Sciatic nerve (tissue), 2 donors: ENCODE measurements around the gene MUS81. TPM values are rescaled to one million over a fixed set of nuclear protein-coding genes. Genes with fewer than 3 reads are reported as not detected.
"Not testable (repeated sequence)": the region's sequence is repeated elsewhere in the genome, so short reads cannot be mapped to it uniquely, and the experiment has no call there.

Experiments used
- ATAC-seq: fragments of 200-7000 bp; cut with Tn5 transposase; one replicate; pipeline ENCODE4 v1.9.1; 2020; ENCODE audit warnings: mild to moderate bottlenecking, moderate library complexity
- DNase-seq: peaks from one replicate; pipeline ENCODE4 v3.0.0-alpha.2; 2020; ENCODE audit warnings: low spot score
- intact Hi-C: fragments of 100-400 bp; cut with DNase I; formaldehyde crosslinking; loops from one replicate; pipeline ENCODE4 v1.14.2; 2022
- total RNA-seq: library from RNA; stranded (reverse); fragmentation: NEBNext Ultra II Directional; extraction: Animal tissue kit (Norgen Biotek cat#: 25700); gene quantifications from one replicate; pipeline ENCODE4 v1.2.1, GENCODE V29; 2021
- donor health status: DM: no; HTN: no; CAD: no.
- donor health status: DM: no; HTN: no; CAD: no.

Gene MUS81
- total RNA-seq, 1 donor from 2014 or later: 46.9 TPM

GRCh38 chr11:65885808-65886536 lies 25.7 kb downstream of the MUS81 start:
- intact Hi-C loops: loop anchor here (10.0 kb wide), 1 partner anchor 99 kb away; no protein-coding TSS in a partner anchor
- ATAC-seq: no peak
- DNase-seq: no peak

GRCh38 chr11:65886826-65887722 lies 26.8 kb downstream of the MUS81 start:
- ATAC-seq: no peak
- DNase-seq: no peak
- intact Hi-C loops: loop anchor here (10.0 kb wide), 1 partner anchor 98 kb away; no protein-coding TSS in a partner anchor

- intact Hi-C loops: loop anchor here (10.0 kb wide), 1 partner anchor 97 kb away; no protein-coding TSS in a partner anchor
- DNase-seq (no peak), ATAC-seq (no peak)
These were observed 27.5 kb downstream of the MUS81 start for GRCh38 chr11:65887723-65888162.

GRCh38 chr11:65888163-65888814 lies 28.1 kb downstream of the MUS81 start, which contains the start of gene FIBP:
TSS of gene FIBP (minus strand) at chr11:65888471. CDS start at chr11:65888418, 53 bp downstream.
- ATAC-seq (peak; percentile 91), DNase-seq (peak; percentile 98)
- intact Hi-C loops: loop anchor here (10.0 kb wide), 1 partner anchor 97 kb away; no protein-coding TSS in a partner anchor

- peak; percentile 99 for DNase-seq
- intact Hi-C loops: no loop called here
These were observed 30.3 kb downstream of the MUS81 start, which contains the start of gene CCDC85B for GRCh38 chr11:65890324-65891218. TSS of gene CCDC85B (plus strand) at chr11:65890673. CDS start at chr11:65890784, 111 bp downstream.

GRCh38 chr11:65891219-65892136 lies 31.2 kb downstream of the MUS81 start:
- DNase-seq (no peak), ATAC-seq (no peak)
- intact Hi-C loops: no loop called here

More at GRCh38 chr11:65890324-65891218, 30.3 kb downstream of the MUS81 start, which contains the start of gene CCDC85B:
- peak; percentile 88 for ATAC-seq

GRCh38 chr11:65892137-65892540 lies 31.9 kb downstream of the MUS81 start:
- DNase-seq, ATAC-seq, intact Hi-C loops: not testable (repeated sequence)

GRCh38 chr11:65892661-65893317 lies 32.6 kb downstream of the MUS81 start:
- no peak for DNase-seq
- intact Hi-C loops: no loop called here
- no peak for ATAC-seq

- DNase-seq (no peak), ATAC-seq (no peak)
- intact Hi-C loops: no loop called here
These were observed 33.9 kb downstream of the MUS81 start for GRCh38 chr11:65894034-65894591.

- intact Hi-C loops: no loop called here
- DNase-seq (no peak), ATAC-seq (no peak)
These were observed 35.3 kb downstream of the MUS81 start for GRCh38 chr11:65895482-65895981.

GRCh38 chr11:65896034-65896999 lies 36.1 kb downstream of the MUS81 start:
- no peak for ATAC-seq
- intact Hi-C loops: no loop called here
- no peak for DNase-seq

GRCh38 chr11:65897020-65897471 lies 36.8 kb downstream of the MUS81 start:
- no peak for ATAC-seq
- intact Hi-C loops: no loop called here
- no peak for DNase-seq

GRCh38 chr11:65898656-65899355 lies 38.6 kb downstream of the MUS81 start:
- ATAC-seq: no peak
- intact Hi-C loops: no loop called here
- no peak for DNase-seq
